Astrocyte (in vitro differentiated cells and primary cell): ENCODE results near the gene PRKCH.

ENCODE experiments used
- CTCF ChIP-seq: IDR thresholded peaks from 2 replicates; pipeline ENCODE4 v1.5.1; 2011; ENCODE audit warnings: low read depth, mild to moderate bottlenecking, inconsistent platforms, low read length, moderate library complexity; ENCODE audit not compliant: insufficient read depth
- EZH2 ChIP-seq: IDR thresholded peaks from 2 replicates; pipeline ENCODE4 v1.6.1; 2012; ENCODE audit warnings: mild to moderate bottlenecking, low read length, inconsistent platforms; ENCODE audit not compliant: insufficient read depth

DNA sequence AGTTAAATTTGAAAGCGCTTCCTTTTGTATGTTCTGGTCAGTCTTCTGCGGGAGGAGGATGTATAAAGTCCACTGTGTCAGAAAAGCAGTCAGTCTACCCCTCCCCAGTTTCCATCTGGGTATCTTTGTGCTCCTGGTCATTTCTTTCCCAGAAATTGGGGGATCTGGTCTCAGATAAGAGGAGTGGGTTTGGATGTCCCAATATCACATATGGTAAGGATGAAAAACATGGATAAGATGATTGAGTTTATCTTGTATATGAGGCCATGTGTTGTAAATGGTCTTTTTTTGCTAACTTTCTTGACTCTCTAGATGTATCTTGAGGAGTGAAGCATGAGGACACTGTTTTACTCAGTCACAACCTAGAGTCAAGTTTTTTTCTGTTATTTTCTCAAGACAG, 187.1 kb downstream of the PRKCH start:
- TF ChIP-seq CTCF (no peak), EZH2 (no peak)
